A549 (cell line): ENCODE measurements around the gene ZBTB44. TPM values are rescaled to one million over a fixed set of nuclear protein-coding genes. Genes with fewer than 3 reads are reported as not detected.

Source experiments
- ATAC-seq, 2 experiments: fragments of 200-7000 bp in 1 of 2; fragments of >200 bp in 1 of 2; cut with Nextera tagmentation in 1 of 2; cut with Tn5 transposase in 1 of 2; 3 replicates each; pipeline versions ENCODE4 v1.8.0 to v1.9.1; 2018 to 2020; ENCODE audit warnings: mild to moderate bottlenecking in 1 of 2, moderate library complexity in 1 of 2
- CTCF ChIA-PET: fragments of 300-600 bp; sonication (Branson Sonifier 250); formaldehyde crosslinking; extraction: SDS; loops from one replicate; lab custom pipeline; 2021; ENCODE audit warnings: antibody characterized with exemption, inconsistent platforms; lab: Yijun Ruan, JAX
- POLR2A ChIA-PET: fragments of 350-600 bp; formaldehyde crosslinking; extraction: SDS; loops from one replicate; lab custom pipeline; 2021; ENCODE audit warnings: antibody characterized with exemption, inconsistent platforms; lab: Yijun Ruan, JAX
- DNase-seq, 2 experiments: peaks; one replicate each; pipeline versions ENCODE4 v3.0.0 to v3.0.0-alpha.2; 2011 to 2016; ENCODE audit warnings: low read depth in 1 of 2, low spot score in 1 of 2
- FAIRE-seq: peaks from 2 replicates; lab custom pipeline; 2011; peaks lifted over from hg19 to GRCh38; lab: Jason Lieb, UNC
- H3K27ac ChIP-seq, 2 experiments: fragments of >200 bp; sonication (Bioruptor Twin); formaldehyde crosslinking; 3 replicates each; pipeline ENCODE4 v1.5.1; 2016 to 2017
- H3K4me1 ChIP-seq: fragments of >200 bp; sonication (Bioruptor Twin); formaldehyde crosslinking; 3 replicates; pipeline ENCODE4 v1.6.1; 2016
- H3K4me2 ChIP-seq: fragments of >200 bp; sonication (Bioruptor Twin); formaldehyde crosslinking; 3 replicates; pipeline ENCODE4 v1.6.1; 2016
- H3K4me3 ChIP-seq: fragments of >200 bp; sonication (Bioruptor Twin); formaldehyde crosslinking; 3 replicates; pipeline ENCODE4 v1.5.1; 2016
- H3K9me3 ChIP-seq: fragments of >200 bp; sonication (Bioruptor Twin); formaldehyde crosslinking; 3 replicates; pipeline ENCODE4 v1.6.1; 2016
- ATOH8 ChIP-seq: fragments of 250-450 bp; sonication (Bioruptor Pico); IDR thresholded peaks from 2 replicates; pipeline ENCODE4 v1.5.0; 2020; ENCODE audit warnings: low read depth, mild to moderate bottlenecking, moderate library complexity
- BHLHE40 ChIP-seq: IDR thresholded peaks from 2 replicates; pipeline ENCODE4 v1.6.1; 2012; ENCODE audit warnings: low read depth, low read length, inconsistent platforms
- CHD2 ChIP-seq: fragments of 150-350 bp; IDR thresholded peaks from 2 replicates; pipeline ENCODE4 v1.6.1; 2014; ENCODE audit warnings: low read length; ENCODE audit not compliant: partially characterized antibody
- EP300 ChIP-seq, 2 experiments: fragments of >200 bp; sonication (Bioruptor Twin); formaldehyde crosslinking; IDR thresholded peaks; 2 replicates in 1 of 2; 3 replicates in 1 of 2; pipeline ENCODE4 v1.6.1; 2016 to 2017
- FOXS1 ChIP-seq: fragments of 250-450 bp; sonication (Bioruptor Pico); IDR thresholded peaks from 2 replicates; pipeline ENCODE4 v1.5.0; 2020; ENCODE audit warnings: mild to moderate bottlenecking, moderate library complexity
- GATA3 ChIP-seq: IDR thresholded peaks from 2 replicates; pipeline ENCODE4 v1.6.1; 2012; ENCODE audit warnings: borderline replicate concordance
- HDAC2 ChIP-seq: fragments of 200-600 bp; sonication (generic); IDR thresholded peaks from 2 replicates; pipeline ENCODE4 v1.6.1; 2016
- HOXA7 ChIP-seq: fragments of 250-450 bp; sonication (Bioruptor Pico); IDR thresholded peaks from 2 replicates; pipeline ENCODE4 v1.5.0; 2020; ENCODE audit warnings: mild to moderate bottlenecking, moderate library complexity
- KDM5A ChIP-seq: fragments of 200-600 bp; sonication (generic); IDR thresholded peaks from 2 replicates; pipeline ENCODE4 v1.6.1; 2016; ENCODE audit warnings: antibody characterized with exemption, mild to moderate bottlenecking
- MAFK ChIP-seq: fragments of 450-650 bp; IDR thresholded peaks from 2 replicates; pipeline ENCODE4 v1.6.1; 2014; ENCODE audit not compliant: partially characterized antibody
- MYC ChIP-seq: IDR thresholded peaks from 2 replicates; pipeline ENCODE4 v1.6.1; 2012; ENCODE audit warnings: mild to moderate bottlenecking, inconsistent platforms, low read length, improper control_type of control experiment, borderline replicate concordance
- NR3C1 ChIP-seq: fragments of >200 bp; sonication (Bioruptor Twin); formaldehyde crosslinking; IDR thresholded peaks from 3 replicates; pipeline ENCODE4 v1.6.1; 2017
- RAD21 ChIP-seq, 2 experiments: fragments of >200 bp in 1 of 2; sonication (Bioruptor Twin) in 1 of 2; formaldehyde crosslinking in 1 of 2; IDR thresholded peaks in 1 of 2; conservative IDR thresholded peaks in 1 of 2; 2 replicates in 1 of 2; 3 replicates in 1 of 2; pipeline ENCODE4 v1.6.1; 2012 to 2018; ENCODE audit warnings: inconsistent platforms in 1 of 2
- REST ChIP-seq: fragments of 200-600 bp; sonication (generic); IDR thresholded peaks from 2 replicates; pipeline ENCODE4 v1.6.1; 2016; ENCODE audit warnings: antibody characterized with exemption, mild to moderate bottlenecking, moderate library complexity
- RNF2 ChIP-seq: fragments of 200-600 bp; sonication (generic); IDR thresholded peaks from 2 replicates; pipeline ENCODE4 v1.6.1; 2016; ENCODE audit warnings: low read depth, mild to moderate bottlenecking, antibody characterized with exemption, moderate library complexity, borderline replicate concordance
- SMC3 ChIP-seq: fragments of >200 bp; sonication (Bioruptor Twin); formaldehyde crosslinking; IDR thresholded peaks from 3 replicates; pipeline ENCODE4 v1.6.1; 2018; ENCODE audit warnings: inconsistent platforms
- TFCP2L1 ChIP-seq: fragments of 250-450 bp; sonication (Bioruptor Pico); IDR thresholded peaks from 2 replicates; pipeline ENCODE4 v1.5.0; 2021; ENCODE audit warnings: mild to moderate bottlenecking
- TP53 ChIP-seq: fragments of 250-450 bp; sonication (Bioruptor Pico); IDR thresholded peaks from 2 replicates; pipeline ENCODE4 v1.5.0; 2021; ENCODE audit warnings: mild to moderate bottlenecking, moderate library complexity
- ZNF302 ChIP-seq: fragments of 250-450 bp; sonication (Bioruptor Pico); IDR thresholded peaks from 2 replicates; pipeline ENCODE4 v1.9.0; 2021; ENCODE audit warnings: inconsistent platforms, mild to moderate bottlenecking, moderate library complexity
- WGBS: methylation state at CpG from one replicate; pipeline ENCODE4 v1.1.6; 2017; ENCODE audit errors: missing lambda C conversion rate; 5-methylcytosine and 5-hydroxymethylcytosine counted together
- polyA plus RNA-seq, 4 experiments: library from polyadenylated mRNA; depleted of rRNA in 3 of 4; stranded (reverse); fragments of >200 nt; fragmentation: RNase III in 1 of 4; extraction: RNeasy Plus Mini Kit Qiagen cat#74134 plus additional on column Dnase treatment in 1 of 4; gene quantifications; 2 replicates in 3 of 4; 3 replicates in 1 of 4; pipeline ENCODE4 v1.2.3, GENCODE V29; 2011 to 2017
- TF ChIP-seq, protein P1 (sequence below): fragments of 450-650 bp; IDR thresholded peaks from 2 replicates; pipeline ENCODE4 v1.6.1; 2014; ENCODE audit warnings: antibody characterized with exemption
- TF ChIP-seq, protein P2 (sequence below): IDR thresholded peaks from 2 replicates; pipeline ENCODE4 v1.6.1; 2012

Gene ZBTB44
- polyA plus RNA-seq, 2 of the 4 experiments (the other 2 are of a cell fraction), result 6.7 to 16.1 TPM

DNA sequence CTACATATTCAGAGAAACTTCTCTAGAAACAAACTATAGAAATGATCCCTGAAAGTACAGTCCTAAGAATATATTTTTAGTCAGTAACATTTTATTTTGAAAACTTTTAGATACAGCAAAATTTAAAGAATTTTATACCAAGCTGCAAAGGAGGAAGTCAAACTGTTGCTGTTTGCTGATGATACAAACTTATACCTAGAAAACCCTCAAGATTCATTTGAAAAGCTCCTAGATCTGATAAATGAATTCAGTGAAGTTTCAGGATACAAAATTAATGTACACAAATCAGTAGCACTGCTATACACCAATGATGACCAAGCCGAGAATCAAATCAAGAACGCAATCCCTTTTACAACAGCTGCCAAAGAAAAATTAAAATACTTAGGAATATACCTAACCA lies 10.1 kb downstream of the ZBTB44 start:
- ChIA-PET POLR2A (no interaction called here), CTCF (no interaction called here)
- DNase-seq, result no peak
- Histone ChIP-seq H3K4me3 (no peak overlapping the region), H3K4me2 (no peak overlapping the region), H3K27ac (no peak overlapping the region), H3K4me1 (no peaks in the 10 kb centered on the region), H3K9me3 (no peaks in the 10 kb centered on the region)
- no peak for FAIRE-seq
- 98% methylated on average over 2 of the region's 2 CpGs for WGBS
- TF ChIP-seq MYC (no peak), ZNF302 (CRISPR knock-in tag) (no peak), TP53 (CRISPR knock-in tag) (no peak), EP300 (IDR thresholded peaks at IDR 0.05) (no peak), HDAC2 (no peak)
- ATAC-seq, result no peak

DNA sequence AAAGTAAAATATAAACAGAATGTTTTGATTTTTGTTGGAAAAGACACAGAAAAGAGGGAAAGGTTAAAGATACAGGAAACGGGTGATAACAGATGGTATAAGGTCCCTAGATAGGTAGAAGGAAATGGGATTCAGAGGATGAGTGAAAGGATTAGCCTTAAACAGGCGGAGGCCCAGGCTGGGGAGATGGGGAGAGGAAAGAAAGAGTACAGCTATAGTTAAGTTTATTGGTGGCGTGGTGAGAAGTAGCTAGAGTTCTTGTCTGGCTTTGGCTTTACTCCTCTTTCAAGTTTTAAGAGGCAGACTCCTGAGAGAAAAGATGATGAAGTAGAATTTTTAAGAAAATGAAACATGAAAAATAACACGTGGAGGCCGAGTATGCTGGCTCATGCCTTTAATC lies 13.7 kb downstream of the ZBTB44 start:
- TF ChIP-seq NR3C1 (no peak), KDM5A (no peak), ZNF302 (CRISPR knock-in tag) (no peak), RAD21 (conservative IDR thresholded peaks at IDR 0.05 in 1 of 2, IDR thresholded peaks at IDR 0.05 in 1 of 2) (no peak), ATOH8 (CRISPR knock-in tag) (no peak), SMC3 (no peak), MYC (no peak), CHD2 (no peak), REST (no peak), HOXA7 (CRISPR knock-in tag) (no peak), TFCP2L1 (no peak), BHLHE40 (no peak), MAFK (no peak), GATA3 (no peak), RNF2 (no peak), FOXS1 (CRISPR knock-in tag) (no peak)
- TF ChIP-seq, protein P1, sequence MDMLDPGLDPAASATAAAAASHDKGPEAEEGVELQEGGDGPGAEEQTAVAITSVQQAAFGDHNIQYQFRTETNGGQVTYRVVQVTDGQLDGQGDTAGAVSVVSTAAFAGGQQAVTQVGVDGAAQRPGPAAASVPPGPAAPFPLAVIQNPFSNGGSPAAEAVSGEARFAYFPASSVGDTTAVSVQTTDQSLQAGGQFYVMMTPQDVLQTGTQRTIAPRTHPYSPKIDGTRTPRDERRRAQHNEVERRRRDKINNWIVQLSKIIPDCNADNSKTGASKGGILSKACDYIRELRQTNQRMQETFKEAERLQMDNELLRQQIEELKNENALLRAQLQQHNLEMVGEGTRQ, result no peak
- TF ChIP-seq, protein P2, sequence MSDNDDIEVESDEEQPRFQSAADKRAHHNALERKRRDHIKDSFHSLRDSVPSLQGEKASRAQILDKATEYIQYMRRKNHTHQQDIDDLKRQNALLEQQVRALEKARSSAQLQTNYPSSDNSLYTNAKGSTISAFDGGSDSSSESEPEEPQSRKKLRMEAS, result no peak
- TF ChIP-seq, all 56 proteins: peak for 0
- H3K4me3 ChIP-seq, result no peak overlapping the region
- ChIA-PET POLR2A (no interaction called here), CTCF (interaction anchor here (1.2 kb wide), 1 partner anchor 9 kb away, joined by 3 read pairs; no protein-coding TSS in a partner anchor)
- 86% methylated on average over 5 of the region's 5 CpGs for WGBS
- DNase-seq (no peak), FAIRE-seq (no peak), ATAC-seq (no peak)
- no peak overlapping the region for H3K4me2 ChIP-seq
- no peaks in the 10 kb centered on the region for H3K4me1 ChIP-seq
- no peak overlapping the region for H3K27ac ChIP-seq
- H3K9me3 ChIP-seq, result no peaks in the 10 kb centered on the region
